Activated CD8-positive, alpha-beta T cell treated with anti-CD3 and anti-CD28 coated beads for 36 hours (primary cell): ENCODE data around the gene KCNIP4. TPM values are rescaled to one million over a fixed set of nuclear protein-coding genes. Genes with fewer than 3 reads are reported as not detected.

ENCODE experiments used
- ATAC-seq: fragments of 200-7000 bp; cut with Tn5 transposase; one replicate; pipeline ENCODE4 v1.10.0; 2021; ENCODE audit warnings: mild to moderate bottlenecking, moderate library complexity
- CTCF ChIA-PET: fragments of 350-600 bp; sonication (Branson Sonifier 250); formaldehyde crosslinking; loops from one replicate; lab custom pipeline; 2021; ENCODE audit warnings: antibody characterized with exemption; lab: Charles Lee
- POLR2A ChIA-PET: fragments of 350-600 bp; sonication (Branson Sonifier 250); formaldehyde crosslinking; loops from one replicate; lab custom pipeline; 2021; ENCODE audit warnings: antibody characterized with exemption; lab: Charles Lee
- DNase-seq: peaks from one replicate; pipeline ENCODE4 v3.0.0-alpha.2; 2020
- H3K27ac Mint-ChIP-seq: one replicate; pipeline ENCODE4 v1.8.0; 2021; ENCODE audit warnings: mild to moderate bottlenecking, mixed read lengths
- H3K27me3 Mint-ChIP-seq: one replicate; pipeline ENCODE4 v1.8.0; 2021; ENCODE audit warnings: mixed read lengths
- H3K36me3 Mint-ChIP-seq: one replicate; pipeline ENCODE4 v1.8.0; 2021; ENCODE audit warnings: low read depth, mixed read lengths
- H3K4me1 Mint-ChIP-seq: one replicate; pipeline ENCODE4 v1.8.0; 2021; ENCODE audit warnings: low read depth, mixed read lengths
- H3K4me3 Mint-ChIP-seq: one replicate; pipeline ENCODE4 v1.8.0; 2021; ENCODE audit warnings: mild to moderate bottlenecking, moderate library complexity, mixed read lengths
- H3K9me3 Mint-ChIP-seq: one replicate; pipeline ENCODE4 v1.8.0; 2021; ENCODE audit warnings: mixed read lengths
- CTCF ChIP-seq: fragments of 200-600 bp; IDR thresholded peaks from one replicate; pipeline ENCODE4 v1.8.0; 2022; ENCODE audit warnings: antibody characterized with exemption, mild to moderate bottlenecking
- intact Hi-C: fragments of 100-400 bp; cut with micrococcal nuclease; formaldehyde crosslinking; loops from one replicate; pipeline ENCODE4 v1.10.0; 2022
- total RNA-seq, 2 experiments: library from RNA; stranded (reverse); gene quantifications; one replicate each; pipeline ENCODE4 v1.2.3, GENCODE V29; 2021

KCNIP4 gene
- total RNA-seq, 2 experiments from 2014 or later, result not detected

- intact Hi-C loops, result no loop called here
- Mint-ChIP-seq H3K4me1 (no peaks in the 10 kb centered on the region), H3K4me3 (no peak overlapping the region), H3K27me3 (no peaks in the 10 kb centered on the region), H3K36me3 (no peaks in the 10 kb centered on the region), H3K9me3 (no peaks in the 10 kb centered on the region), H3K27ac (no peak overlapping the region)
- no peak for TF ChIP-seq CTCF
- ATAC-seq (no peak), DNase-seq (no peak)
- CTCF ChIA-PET, result no interaction called here
- POLR2A ChIA-PET, result no interaction called here
These were observed 1110.1 kb downstream of the KCNIP4 start for GRCh38 chr4:20838476-20838875.

- intact Hi-C loops, result no loop called here
- no peak for DNase-seq
- no peaks in the 10 kb centered on the region for H3K36me3 Mint-ChIP-seq
- CTCF ChIA-PET, result no interaction called here
- H3K9me3 Mint-ChIP-seq, result no peaks in the 10 kb centered on the region
- ATAC-seq, result no peak
- no peaks in the 10 kb centered on the region for H3K4me1 Mint-ChIP-seq
- no peaks in the 10 kb centered on the region for H3K27me3 Mint-ChIP-seq
- no peak for TF ChIP-seq CTCF
- H3K4me3 Mint-ChIP-seq, result no peak overlapping the region
- POLR2A ChIA-PET, result no interaction called here
- H3K27ac Mint-ChIP-seq, result no peak overlapping the region
These were observed 1115.7 kb downstream of the KCNIP4 start for GRCh38 chr4:20832826-20833225.

GRCh38 chr4:20831746-20832145 lies 1116.8 kb downstream of the KCNIP4 start:
- CTCF ChIA-PET, result no interaction called here
- Mint-ChIP-seq H3K4me1 (no peaks in the 10 kb centered on the region), H3K27ac (no peak overlapping the region), H3K36me3 (no peaks in the 10 kb centered on the region), H3K27me3 (no peaks in the 10 kb centered on the region), H3K4me3 (no peak overlapping the region), H3K9me3 (no peaks in the 10 kb centered on the region)
- intact Hi-C loops, result no loop called here
- POLR2A ChIA-PET, result no interaction called here
- TF ChIP-seq CTCF, result no peak
- ATAC-seq (no peak), DNase-seq (no peak)

- peaks cover 2% of the 10 kb centered on the region for H3K9me3 Mint-ChIP-seq
These were observed 1118.8 kb downstream of the KCNIP4 start for GRCh38 chr4:20829617-20830357.

More at GRCh38 chr4:20829617-20830357, 1118.8 kb downstream of the KCNIP4 start:
- TF ChIP-seq CTCF, result no peak
- H3K4me3 Mint-ChIP-seq, result no peak overlapping the region
- intact Hi-C loops, result no loop called here
- no peaks in the 10 kb centered on the region for H3K4me1 Mint-ChIP-seq
- H3K36me3 Mint-ChIP-seq, result no peaks in the 10 kb centered on the region
- no peak for DNase-seq
- ChIA-PET CTCF (interaction anchor here (1.9 kb wide), 1 partner anchor 56 kb away, joined by 5 read pairs; no protein-coding TSS in a partner anchor), POLR2A (no interaction called here)
- ATAC-seq, result no peak
- H3K27ac Mint-ChIP-seq, result no peak overlapping the region
- H3K27me3 Mint-ChIP-seq, result no peaks in the 10 kb centered on the region
